ENCODE data around the gene CD2.

Gene CD2

DNA sequence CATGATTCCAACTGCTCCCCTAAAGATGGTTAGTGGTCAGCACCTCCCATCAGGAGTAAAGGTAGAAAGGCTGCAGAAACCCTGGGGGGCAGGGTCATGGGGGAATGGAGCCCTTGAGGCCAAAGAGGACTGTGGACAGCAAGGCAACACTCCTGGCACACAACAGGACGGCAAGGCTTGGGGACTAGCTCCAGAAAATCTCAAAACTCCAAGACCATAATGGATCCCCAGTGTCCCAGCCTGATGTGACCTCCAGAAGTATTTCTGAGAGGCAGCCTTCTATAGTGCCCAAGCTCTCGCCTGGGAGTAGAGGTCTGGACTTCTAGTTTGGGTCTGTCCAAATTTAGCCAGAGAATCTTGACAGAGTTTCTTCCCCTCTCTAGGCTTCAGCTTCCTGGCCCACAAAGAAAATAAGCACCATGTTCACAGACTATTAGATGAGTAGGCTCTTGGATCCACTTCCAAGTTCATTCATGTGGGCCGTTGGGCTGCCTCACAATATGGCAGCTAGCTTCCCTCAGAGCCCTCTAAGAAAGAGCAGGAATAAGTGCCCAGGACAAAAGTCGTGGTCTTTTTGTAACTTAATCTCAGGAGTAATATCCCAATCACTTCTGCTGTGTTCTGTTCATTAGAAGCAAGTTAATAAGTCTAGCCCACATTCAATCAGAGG, 6.9 kb downstream of the CD2 start:
- DNase-seq (ENCODE audit: low spot score): no peak

DNA sequence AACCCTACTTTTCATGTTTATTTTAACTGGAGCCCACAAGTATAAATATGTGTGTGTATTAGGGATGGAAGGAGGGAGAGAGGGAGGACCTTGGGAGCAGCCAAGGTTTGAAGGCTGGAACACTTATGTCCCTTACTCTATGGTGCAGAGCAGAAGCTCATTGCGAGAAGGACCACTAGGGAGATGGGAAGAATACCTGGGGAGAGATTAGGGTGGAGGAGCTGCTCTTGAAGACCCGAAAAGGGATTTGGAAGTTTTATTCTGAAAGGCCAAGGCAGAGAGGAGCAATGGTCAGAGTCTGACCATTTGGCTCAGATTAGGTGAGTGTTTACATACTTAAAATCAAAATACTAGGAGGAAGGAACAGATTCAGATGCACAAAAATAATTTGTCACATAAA, 8.1 kb downstream of the CD2 start:
- no peak for DNase-seq (ENCODE audit: low spot score)

DNA sequence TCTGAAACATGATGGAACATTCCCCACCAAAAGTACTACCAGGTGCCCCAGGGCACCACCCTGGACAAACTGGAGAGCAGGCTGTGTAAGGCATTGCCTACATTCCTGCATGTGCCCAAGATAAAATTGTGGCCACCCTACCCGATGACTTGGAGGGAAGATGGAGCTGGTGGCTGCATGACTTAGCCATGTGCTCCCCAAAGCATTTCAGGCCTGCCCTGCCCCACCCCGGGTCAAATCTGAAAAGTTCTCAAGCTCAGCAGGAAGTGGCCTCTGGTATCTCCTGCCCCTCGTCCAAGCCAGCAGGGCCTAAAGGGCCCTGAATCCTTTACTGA, 8.5 kb downstream of the CD2 start:
- DNase-seq (ENCODE audit: low spot score): no peak

DNA sequence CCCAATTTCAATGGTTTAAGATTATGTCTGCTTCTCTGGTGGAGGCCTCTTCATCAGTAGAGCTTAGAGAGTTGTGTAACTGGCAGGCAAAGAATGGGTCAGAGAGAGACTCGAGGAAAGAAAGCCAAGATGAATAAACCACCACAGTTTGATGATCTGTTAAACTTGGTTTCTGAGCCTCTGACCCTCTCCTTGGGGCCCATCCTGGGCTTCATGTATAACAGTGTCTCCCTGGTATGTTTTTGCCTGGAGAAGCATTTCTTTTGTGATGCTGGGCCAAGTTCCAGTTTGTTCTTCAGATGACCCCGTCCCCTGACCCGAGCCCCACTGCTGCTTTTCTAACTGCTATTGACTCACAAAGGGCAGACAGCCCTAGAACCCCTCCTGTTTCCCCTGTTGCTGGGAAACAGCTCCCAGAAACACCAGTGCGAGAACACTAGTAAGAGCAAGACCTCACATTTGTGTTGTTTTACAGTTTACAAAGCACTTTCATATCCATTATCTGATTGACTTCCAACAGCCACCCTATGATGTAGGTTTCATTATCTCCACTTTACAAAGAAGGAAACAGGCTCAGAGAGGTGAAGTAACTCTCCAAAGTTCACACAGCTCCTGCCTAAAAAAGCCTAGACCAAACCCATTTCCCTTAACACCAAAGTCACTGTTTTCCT, 9.0 kb downstream of the CD2 start:
- DNase-seq (ENCODE audit: low spot score): no peak

DNA sequence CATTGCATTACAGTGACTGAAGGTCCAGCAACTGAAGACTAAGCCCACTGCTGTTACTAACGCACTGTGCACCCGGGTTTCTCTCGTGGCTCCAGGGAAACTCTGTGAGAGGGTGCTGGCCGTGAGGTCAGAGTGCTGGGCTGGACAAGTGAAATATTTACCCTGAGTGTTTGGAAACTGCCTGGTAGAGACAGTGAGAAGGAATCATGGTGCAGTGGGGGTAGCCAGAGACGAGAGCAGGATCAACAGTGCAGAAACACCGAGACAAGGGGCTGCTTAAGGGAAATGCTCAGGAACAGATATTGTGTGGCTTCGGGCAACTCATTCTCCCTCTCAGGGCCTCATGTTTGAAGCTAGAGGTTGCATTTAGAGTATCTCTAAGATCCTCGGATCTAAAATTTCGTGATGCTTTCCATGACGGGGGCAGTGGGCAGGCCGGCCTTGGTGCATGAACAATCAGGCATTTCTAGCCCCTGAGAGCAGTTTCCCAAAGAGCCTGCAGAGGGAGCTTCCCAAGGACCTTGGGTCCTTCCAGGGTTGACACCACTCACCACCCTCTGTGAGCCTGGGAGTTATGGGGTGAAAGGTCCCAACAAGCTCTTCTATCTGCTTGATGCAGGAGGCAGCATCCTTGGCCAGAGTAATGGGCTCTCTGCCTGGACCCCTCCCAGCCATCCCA, 9.7 kb downstream of the CD2 start:
- DNase-seq (ENCODE audit: low spot score): peak; percentile 48

DNA sequence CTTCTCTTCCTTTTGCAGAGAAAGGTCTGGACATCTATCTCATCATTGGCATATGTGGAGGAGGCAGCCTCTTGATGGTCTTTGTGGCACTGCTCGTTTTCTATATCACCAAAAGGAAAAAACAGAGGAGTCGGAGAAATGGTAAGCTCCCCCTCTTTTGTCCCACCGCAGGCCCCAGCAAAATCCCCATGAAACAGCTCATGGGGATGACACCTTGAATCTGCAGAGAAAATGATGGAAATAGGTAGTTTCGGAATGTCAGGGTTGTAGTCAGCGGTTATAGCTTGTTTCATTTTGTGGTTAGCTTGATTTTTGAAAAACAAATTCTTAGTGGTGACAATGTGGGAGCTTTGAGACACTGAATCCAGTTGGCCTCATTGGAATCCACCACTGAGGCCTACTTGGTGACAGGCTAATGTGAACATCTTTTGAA, 10.3 kb downstream of the CD2 start:
- DNase-seq (ENCODE audit: low spot score): no peak

DNA sequence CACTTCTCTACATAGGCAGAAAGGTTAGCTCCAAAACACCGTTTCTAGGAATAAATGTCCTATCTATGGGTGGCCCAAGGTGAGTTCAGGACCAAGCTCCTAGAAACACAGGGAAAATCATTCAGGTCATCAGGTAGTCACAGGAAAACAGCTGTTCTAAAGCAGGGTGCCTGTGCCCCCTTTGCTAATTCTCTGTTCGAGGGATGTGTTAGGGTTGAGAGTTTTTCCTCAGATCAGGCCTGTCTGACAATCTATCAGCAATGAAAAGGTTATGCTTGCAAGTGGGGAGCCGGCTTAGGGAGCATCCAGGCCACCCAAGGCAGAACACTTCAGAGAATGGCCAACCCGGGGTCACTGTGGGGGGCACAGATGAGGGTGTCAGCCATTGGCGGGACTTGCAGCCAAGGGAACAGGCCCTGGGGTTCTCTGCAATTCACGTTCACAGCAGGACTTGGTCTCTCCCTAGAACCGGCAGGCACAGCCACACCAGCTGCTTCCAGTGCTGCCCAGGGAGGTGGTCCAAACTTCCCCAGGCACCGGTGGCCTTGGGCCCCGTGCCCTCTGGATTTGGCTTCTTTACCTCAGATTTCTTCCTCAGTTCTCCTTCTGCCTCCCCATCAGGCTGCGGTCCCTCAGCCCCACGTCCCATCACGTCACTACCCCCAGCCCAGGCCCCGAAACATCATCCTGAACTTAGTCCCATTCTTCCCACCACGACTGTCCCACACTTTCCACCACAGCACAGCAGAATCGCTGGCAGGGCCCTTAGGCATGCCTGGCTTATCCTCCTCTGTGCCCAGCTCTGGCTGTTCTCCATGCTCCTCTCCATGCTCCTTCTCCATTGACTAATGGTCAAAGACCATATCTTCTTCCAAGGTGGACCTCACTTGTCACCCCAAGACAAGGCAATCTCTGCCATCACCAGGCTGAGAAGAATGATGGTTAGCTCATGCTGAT, 11.0 kb downstream of the CD2 start:
- DNase-seq (ENCODE audit: low spot score): no peak

DNA sequence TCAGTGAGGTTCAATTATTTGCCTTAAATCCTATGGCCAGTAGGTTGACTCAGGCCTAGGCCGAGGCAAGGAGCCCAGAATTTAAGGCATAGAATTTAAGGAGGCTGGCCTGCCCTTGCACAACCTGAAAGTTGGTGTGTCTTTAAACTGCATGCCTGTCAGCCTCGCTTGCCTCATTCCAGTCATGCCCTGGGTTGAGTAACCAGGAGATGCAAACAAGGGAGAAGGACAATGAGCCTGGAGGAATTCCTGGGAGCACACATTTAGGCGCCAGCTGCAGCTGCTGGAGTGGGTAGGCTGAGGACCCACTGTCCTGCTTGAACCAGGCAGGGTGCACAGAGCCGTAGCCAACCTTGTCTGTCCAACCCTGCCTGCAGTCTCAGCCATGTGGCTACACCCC, 11.7 kb downstream of the CD2 start:
- DNase-seq (ENCODE audit: low spot score): no peak

DNA sequence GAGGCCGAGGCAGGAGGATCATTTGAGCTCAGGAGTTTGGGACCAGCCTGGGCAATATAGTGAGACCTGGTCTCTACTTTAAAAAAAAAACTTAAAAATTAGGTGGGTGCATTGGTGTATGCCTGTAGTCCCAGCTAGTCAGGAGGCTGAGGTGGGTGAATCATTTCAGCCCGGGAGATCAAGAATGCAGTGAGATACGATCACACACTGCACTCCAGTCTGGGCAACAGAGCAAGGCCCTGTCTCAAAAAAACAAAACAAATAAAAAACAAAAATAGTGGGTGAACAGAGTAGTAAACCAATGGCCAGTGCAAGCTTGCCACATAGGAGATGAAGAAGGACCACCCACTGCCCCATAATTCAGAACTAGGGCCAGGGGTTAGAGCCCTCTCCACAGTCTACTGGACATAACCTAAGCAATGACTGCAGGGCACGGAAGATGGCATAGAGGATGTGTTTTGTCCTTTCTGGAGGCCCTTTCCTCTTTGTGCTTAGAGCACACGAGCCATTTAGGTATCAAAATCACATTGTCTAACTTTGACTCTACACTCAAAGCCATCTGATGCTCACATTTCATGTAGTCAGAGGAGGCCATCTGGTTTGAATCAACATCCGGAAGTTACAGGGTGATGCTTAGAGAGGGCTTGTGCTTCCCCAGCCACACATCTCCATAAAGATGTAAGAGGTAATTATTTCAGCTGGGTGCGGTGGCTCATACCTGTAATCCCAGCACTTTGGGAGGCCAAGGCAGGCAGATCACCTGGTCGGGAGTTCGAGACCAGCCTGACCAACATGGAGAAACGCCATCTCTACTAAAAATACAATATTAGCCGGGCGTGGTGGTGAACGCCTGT, 12.6 kb downstream of the CD2 start:
- peak; percentile 45 for DNase-seq (ENCODE audit: low spot score)

DNA sequence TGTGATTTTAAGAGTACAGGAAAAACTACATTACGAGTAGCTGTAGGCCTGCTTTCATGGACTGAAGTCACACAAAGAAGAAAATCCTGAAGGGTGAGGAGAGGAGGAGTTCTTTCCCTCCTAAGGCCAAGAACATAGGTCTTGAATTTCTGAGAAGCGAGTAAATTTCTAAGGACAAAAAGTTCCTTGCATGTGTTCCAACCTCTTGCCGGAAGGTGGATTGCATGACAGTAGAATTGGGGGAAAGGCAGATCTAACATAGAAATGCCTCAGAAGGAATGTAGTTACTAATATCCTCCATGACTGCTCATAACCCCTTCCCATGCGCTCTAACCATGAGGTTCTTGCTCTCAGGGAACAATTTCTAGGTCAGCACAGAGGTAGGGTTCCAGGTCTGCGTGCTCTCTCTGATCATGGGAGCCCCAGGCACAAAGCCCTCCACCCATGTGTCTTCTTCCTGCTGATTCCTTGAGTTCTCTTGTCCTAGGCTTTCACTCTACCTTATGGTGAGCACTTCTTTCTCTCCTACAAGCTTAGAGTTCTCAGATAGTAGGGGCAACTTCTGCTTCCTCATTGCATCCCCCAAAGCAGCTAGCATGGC, 13.7 kb downstream of the CD2 start:
- DNase-seq (ENCODE audit: low spot score): no peak

DNA sequence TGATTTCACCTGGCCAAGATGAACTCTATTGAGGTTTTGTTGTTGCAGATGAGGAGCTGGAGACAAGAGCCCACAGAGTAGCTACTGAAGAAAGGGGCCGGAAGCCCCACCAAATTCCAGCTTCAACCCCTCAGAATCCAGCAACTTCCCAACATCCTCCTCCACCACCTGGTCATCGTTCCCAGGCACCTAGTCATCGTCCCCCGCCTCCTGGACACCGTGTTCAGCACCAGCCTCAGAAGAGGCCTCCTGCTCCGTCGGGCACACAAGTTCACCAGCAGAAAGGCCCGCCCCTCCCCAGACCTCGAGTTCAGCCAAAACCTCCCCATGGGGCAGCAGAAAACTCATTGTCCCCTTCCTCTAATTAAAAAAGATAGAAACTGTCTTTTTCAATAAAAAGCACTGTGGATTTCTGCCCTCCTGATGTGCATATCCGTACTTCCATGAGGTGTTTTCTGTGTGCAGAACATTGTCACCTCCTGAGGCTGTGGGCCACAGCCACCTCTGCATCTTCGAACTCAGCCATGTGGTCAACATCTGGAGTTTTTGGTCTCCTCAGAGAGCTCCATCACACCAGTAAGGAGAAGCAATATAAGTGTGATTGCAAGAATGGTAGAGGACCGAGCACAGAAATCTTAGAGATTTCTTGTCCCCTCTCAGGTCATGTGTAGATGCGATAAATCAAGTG, 14.3 kb downstream of the CD2 start:
- DNase-seq (ENCODE audit: low spot score): no peak

DNA sequence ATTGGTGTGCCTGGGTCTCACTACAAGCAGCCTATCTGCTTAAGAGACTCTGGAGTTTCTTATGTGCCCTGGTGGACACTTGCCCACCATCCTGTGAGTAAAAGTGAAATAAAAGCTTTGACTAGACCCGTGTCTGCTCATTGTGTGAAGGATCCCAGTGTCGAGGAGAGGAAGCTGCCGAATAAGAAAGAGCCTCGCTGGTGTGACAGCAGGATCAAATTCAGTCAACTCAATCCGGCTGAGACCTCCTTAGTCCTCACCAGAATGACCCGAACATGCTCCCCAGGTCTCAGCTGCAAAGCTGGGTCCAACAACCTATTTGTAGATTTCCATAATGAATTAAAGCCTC, 14.8 kb downstream of the CD2 start:
- DNase-seq (ENCODE audit: low spot score): no peak

DNA sequence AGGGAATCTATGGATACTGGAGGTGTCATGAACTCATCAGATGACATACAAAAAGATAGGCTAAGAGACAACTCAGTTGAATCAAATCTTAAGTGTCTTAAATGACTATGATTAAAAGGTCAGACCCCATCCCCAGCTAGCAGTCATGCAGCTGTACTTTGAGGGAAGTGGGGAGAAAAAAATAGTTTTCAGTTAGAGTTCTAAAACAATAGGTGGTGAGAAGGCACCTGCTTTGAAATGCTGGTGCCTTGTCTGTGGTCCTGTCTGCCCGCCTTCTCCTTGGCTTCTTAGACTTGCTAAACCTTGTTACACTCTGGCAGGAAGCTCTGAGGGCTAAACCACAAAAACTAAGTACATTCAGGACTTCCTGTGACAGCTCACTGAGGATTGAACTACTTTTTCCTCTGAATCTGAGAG, 15.3 kb downstream of the CD2 start:
- no peak for DNase-seq (ENCODE audit: low spot score)

DNA sequence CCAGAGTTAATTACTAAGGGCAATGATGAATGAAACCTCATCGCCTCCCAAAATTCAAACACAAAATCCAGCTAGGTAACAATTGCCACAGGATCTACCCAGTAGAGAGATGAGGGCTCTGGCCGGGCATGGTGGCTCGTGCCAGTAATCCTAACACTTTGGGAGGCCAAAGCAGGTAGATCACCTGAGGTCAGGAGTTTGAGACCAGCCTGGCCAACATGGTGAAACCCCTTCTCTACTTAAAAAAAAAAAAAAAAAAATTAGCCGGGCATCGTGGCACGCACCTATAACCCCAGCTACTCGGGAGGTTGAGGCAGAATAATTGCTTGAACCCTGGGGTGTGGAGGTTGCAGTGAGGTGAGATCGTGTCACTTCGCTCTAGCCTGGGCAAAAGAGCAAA, 15.8 kb downstream of the CD2 start:
- no peak for DNase-seq (ENCODE audit: low spot score)

DNA sequence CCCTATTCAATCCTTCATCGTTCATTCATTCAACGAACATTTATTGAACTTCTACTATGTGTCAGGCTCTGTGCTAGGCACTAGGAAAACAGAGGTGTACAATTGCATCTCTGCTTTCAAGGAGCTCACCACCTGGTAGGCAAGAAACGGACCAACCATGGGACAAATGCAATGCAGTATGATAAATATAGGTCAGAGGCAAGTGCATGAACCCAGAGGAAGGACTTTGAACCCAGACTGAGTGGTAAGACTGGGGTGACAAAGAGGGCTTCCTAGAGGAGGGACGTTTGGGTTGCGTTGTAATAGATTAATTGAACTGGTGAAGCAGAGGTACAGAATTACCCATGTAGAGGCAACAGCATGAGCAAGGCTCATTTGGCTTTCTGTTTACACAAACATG, 16.4 kb downstream of the CD2 start:
- DNase-seq (ENCODE audit: low spot score): no peak

DNA sequence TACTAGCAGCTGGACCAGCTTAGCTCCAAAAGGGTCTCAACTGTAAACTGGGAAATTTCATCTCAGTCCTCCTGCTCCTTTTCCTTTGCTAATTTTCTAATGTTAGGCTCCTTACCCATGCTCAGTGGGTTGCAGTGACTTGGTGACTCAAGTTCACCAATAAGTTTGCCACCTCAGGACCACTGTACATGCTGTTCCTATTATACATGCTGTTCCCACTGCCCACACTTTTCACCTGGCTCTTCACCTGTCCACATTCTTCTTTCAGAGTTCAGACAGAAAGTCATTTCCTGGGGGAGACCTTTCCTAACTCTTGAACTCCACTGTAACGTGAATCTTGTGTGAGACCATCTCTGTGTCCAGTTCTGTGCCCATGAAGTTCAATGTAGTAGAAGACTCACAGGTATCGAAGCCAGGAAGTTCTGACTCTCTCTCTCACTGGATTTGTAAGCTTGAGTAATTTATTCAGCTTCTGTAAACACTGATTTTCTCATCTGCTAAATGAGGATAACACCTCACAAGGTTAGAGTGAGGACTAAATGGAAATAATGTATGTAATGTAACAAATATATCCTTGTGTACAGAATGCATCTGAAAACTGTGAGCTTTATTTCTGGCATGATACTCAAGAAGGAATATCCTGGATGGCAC, 17.9 kb downstream of the CD2 start:
- DNase-seq (ENCODE audit: low spot score): no peak

DNA sequence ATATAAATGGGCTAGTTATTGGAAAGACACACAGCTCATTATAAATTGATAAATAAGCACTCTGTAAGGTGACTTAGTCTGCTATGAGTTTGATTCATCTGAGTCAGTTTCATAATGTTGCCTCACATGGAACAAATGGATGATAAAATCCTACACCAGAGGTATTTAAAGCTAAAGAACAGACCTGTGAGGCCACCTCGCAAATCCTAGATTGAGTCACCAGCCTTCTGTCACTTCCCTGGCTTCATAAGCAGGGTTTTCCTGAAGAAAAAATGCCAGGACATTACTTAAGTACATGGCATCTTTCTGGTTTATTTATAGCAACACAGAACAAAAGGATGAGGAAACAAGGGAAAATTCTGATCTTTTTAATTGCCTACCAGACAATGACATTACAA, 18.4 kb downstream of the CD2 start:
- no peak for DNase-seq (ENCODE audit: low spot score)

DNA sequence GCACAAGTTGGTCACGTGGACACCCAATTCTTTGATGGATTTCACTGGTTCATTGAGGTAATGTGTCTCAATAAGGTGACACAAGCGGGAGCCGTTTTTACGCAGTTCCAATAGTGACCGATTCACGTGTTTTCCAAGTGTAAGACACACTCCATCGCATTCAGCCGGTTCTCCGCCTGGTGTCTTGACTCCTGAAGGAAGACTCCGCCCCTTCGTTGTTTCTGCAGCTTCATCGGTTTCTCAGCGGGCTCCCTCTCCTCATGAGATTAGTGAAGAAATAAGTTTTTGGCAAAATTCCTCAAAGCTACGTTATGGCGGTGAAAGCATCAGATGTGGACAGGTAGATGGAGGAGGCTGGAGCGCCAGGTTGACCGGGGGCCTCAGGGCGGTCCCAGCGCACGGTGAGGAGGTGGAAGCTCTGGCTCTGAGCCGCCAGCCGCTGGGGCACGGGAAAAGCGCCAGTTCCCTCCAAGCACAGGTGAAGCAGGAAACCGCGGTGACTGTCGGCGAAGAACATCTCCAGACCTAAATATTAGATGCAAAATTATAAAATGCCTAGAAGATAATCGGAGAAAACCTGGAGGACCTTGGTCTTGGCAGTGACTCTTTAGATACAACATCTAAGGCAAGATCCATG, 21.0 kb downstream of the CD2 start:
- no peak for DNase-seq (ENCODE audit: low spot score)
